ENCODE data around the gene ISM1.
"Not testable (repeated sequence)": the region's sequence is repeated elsewhere in the genome, so short reads cannot be mapped to it uniquely, and the experiment has no call there.

The ISM1 gene

DNA sequence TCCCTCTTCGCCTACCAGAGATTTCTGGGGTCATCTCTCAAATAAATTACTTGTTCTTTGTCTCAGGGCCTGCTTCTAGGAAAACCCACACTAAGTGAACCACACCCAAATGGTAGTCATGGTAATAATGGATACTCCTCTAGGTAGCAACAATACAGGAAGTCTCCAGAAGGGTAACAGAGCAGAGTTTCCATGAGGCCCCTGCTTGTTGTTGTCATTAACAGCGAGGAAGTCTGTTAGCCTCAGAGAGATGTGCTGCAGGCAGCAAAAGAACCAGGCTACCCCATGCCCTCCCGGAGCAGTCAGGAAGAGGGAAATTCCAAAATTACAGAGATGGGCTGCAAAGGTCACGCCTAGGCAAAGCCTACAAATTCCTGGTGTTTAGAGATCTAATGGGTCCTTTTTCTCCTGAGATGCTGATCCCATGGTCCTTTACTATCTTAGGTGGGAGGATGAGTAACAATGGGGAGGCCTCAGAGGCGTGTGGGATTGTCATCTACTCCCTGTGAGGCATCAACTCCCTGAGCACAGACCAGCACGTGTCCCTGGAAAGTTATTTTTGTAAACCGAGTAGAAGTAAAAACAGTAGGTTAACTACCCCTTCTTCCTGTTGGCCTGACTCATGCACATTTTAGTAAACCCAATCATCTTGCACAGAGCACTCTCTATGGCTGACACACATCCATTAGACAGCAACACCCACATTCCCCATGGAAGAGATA is 10.1 kb downstream of the ISM1 start:
- H3K4me3 ChIP-seq (ENCODE audit: low read length): no peak overlapping the region
- no peak for DNase-seq (ENCODE audit: low read depth)
- TF ChIP-seq, protein P1, sequence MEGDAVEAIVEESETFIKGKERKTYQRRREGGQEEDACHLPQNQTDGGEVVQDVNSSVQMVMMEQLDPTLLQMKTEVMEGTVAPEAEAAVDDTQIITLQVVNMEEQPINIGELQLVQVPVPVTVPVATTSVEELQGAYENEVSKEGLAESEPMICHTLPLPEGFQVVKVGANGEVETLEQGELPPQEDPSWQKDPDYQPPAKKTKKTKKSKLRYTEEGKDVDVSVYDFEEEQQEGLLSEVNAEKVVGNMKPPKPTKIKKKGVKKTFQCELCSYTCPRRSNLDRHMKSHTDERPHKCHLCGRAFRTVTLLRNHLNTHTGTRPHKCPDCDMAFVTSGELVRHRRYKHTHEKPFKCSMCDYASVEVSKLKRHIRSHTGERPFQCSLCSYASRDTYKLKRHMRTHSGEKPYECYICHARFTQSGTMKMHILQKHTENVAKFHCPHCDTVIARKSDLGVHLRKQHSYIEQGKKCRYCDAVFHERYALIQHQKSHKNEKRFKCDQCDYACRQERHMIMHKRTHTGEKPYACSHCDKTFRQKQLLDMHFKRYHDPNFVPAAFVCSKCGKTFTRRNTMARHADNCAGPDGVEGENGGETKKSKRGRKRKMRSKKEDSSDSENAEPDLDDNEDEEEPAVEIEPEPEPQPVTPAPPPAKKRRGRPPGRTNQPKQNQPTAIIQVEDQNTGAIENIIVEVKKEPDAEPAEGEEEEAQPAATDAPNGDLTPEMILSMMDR (conservative IDR thresholded peaks at IDR 0.05; ENCODE audit: low read depth, low read length): no peak

DNA sequence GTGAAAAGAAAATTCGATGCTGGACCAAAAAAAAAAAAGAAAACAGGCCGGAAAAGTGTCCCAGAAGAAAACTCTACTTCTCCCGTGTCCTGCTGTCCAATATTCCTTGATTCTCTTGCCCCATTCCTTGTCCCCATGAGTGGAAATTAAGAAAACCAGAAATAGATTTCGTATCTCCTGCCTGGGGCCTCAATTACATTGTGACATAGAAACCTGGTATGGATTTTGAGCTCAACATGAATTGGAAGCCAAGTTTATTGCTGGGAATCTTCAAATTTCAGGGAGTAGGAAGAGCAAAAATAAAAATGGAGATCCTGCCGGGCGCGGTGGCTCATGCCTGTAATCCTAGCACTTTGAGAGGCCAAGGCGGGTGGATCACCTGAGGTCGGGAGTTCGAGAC is 11.9 kb downstream of the ISM1 start:
- no peak for DNase-seq (ENCODE audit: low read depth)
- no peak overlapping the region for H3K4me3 ChIP-seq (ENCODE audit: low read length)
- TF ChIP-seq, protein P1 (conservative IDR thresholded peaks at IDR 0.05; ENCODE audit: low read depth, low read length): no peak

DNA sequence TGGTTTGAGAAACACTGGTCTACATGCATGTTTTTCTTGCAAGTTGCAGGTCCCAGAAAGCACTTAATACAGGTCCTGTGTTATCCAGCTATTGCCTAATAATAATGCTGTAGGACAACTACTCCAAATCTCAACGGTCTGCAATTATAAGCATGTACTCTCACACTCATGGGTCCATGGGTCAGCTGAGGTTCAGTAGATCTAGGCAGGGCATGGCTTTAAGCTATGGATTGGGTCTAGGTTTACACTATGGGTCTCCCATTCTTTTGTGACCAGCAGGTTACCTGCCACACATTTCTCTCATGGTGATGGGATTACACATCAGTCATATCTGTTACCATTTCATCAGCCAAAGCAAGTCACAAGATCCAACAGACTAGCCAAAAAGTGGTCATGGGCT is 13.9 kb downstream of the ISM1 start:
- no peak for DNase-seq (ENCODE audit: low read depth)
- H3K4me3 ChIP-seq (ENCODE audit: low read length): no peak overlapping the region
- TF ChIP-seq, protein P1 (conservative IDR thresholded peaks at IDR 0.05; ENCODE audit: low read depth, low read length): no peak

DNA sequence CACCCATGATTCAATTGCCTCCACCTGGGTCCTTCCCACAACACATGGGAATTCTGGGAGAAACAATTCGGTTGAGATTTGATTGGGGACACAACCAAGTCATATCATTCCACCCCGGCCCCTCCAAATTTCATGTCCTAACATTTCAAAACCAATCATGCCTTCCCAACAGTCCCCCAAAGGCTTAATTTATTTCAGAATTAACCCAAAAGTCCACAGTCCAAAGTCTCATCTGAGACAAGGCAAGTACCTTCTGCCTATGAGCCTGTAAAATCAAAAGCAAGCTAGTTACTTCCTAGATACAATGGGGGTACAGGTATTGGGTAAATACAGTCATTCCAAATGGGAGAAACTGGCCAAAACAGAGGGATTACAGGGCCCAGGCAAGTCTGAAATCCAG is 15.3 kb downstream of the ISM1 start:
- H3K4me3 ChIP-seq (ENCODE audit: low read length); DNase-seq (ENCODE audit: low read depth): not testable (repeated sequence)

DNA sequence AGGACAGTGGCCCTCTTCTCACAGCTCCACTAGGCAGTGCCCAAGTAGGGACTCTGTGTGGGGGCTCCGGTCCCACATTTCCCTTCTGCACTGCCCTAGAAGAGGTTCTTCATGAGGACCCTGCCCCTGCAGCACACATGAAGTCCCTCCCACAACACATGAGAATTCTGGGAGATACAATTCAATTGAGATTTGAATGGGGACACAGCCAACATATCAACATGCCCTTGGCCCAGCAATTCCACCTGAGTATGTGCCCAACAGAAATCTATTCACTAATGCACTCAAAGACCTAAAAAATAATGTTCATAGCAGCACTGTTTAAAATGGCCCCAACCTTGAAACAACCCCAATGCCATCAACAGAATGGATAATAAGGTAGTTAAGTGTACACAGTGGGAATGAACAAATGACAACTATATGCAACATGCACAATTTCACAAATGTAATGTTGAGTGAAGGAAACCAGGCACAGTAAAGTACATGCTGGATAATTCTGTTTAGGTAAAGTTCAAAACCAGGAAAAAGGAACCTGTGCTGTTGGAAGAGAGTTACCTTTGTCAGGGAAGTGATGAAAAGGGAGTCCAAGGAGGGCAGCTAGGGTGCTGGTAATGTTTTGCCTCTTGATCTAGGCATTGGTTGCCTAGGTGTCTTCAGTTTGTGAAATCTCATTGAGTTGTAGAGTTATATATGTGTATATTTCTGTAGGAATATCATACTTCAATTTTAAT is 16.1 kb downstream of the ISM1 start:
- H3K4me3 ChIP-seq (ENCODE audit: low read length): no peak overlapping the region
- no peak for DNase-seq (ENCODE audit: low read depth)
- TF ChIP-seq, protein P1 (conservative IDR thresholded peaks at IDR 0.05; ENCODE audit: low read depth, low read length): no peak

DNA sequence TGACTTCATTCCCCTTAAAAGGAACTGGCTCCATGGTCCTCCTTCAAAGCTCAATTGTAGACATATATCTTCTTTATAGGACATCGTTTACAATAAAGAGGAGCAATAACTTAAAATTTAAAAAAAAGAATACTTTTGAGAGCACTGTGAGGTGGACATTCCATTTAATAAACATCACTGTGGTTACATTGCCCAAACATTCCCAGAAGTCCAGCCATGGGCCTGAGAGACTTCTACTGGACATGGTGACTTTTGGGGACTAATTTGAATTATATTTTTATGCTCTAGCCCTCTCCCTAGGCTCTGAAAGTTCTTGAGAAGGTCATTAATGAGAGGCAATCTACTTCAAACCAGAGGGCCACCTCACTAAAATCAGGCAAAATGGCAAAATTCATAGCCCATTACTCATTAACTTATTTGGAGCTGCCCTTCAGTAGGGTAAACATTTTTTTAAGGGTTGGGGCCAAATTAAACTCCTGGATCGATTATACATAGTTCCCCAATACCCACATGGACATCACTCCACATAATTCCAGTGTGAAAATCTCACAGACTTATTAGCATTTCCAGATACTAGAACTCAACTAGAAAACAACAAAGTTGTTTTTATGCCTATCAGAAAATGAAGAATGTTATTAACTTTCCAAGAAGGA is 17.1 kb downstream of the ISM1 start:
- TF ChIP-seq, protein P1 (conservative IDR thresholded peaks at IDR 0.05; ENCODE audit: low read depth, low read length): no peak
- DNase-seq (ENCODE audit: low read depth): no peak
- no peak overlapping the region for H3K4me3 ChIP-seq (ENCODE audit: low read length)

DNA sequence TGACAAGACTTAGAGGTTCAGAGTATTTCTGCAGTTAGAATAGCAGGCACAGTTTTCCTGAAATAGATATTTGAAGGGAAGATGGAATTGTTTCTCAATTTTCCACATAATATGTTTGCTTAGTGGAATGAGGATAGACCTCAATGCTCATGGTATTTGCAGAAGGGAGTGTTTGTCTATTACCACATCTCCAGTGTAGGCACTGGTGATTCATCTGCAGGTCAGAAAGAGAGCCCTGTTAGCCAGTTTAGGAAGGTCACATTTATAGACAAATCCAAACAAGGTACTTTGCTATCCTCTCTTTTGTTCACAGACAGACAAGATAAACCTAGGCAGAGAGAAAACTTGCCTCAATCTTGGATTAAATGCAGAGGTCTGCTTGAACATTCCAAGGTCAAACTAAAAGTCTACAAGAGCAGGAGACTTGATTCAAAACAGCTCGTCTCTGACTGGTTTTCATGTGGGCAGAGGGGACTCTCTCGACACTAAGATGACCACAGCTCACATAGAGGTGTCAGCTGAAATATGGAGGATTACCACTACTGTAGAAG is 22.8 kb downstream of the ISM1 start:
- no peak for DNase-seq (ENCODE audit: low read depth)
- no peak overlapping the region for H3K4me3 ChIP-seq (ENCODE audit: low read length)
- TF ChIP-seq, protein P1 (conservative IDR thresholded peaks at IDR 0.05; ENCODE audit: low read depth, low read length): no peak

Data from retinal pigment epithelial cell (primary cell).